Muscle of back (tissue), 11 donors: Measurements from ENCODE around the gene TDRD1. TPM values are rescaled to one million over a fixed set of nuclear protein-coding genes. Genes with fewer than 3 reads are reported as not detected.

ENCODE experiments used
- DNase-seq, 3 donors: peaks; one replicate each; pipeline versions ENCODE4 v3.0.0 to v3.0.0-alpha.2; 2013
- polyA plus RNA-seq, 10 donors: library from polyadenylated mRNA; unstranded; fragments of 120-200 nt; gene quantifications; one replicate each; pipeline ENCODE4 v1.2.1, GENCODE V29; 2013; ENCODE audit not compliant: insufficient read length in 10 of 10

The TDRD1 gene
- polyA plus RNA-seq, 10 donors = 0.11 to 0.36 (median 0.29) TPM

- DNase-seq = no peak
These were observed 60.2 kb downstream of the TDRD1 start, which contains the start of gene VWA2 for GRCh38 chr10:114239117-114239993. VWA2 (plus strand) TSS chr10:114239254; CDS start chr10:114248714, 9,460 bp downstream.

- no peak for DNase-seq
These were observed 60.8 kb downstream of the TDRD1 start for GRCh38 chr10:114239994-114240345.

DNA sequence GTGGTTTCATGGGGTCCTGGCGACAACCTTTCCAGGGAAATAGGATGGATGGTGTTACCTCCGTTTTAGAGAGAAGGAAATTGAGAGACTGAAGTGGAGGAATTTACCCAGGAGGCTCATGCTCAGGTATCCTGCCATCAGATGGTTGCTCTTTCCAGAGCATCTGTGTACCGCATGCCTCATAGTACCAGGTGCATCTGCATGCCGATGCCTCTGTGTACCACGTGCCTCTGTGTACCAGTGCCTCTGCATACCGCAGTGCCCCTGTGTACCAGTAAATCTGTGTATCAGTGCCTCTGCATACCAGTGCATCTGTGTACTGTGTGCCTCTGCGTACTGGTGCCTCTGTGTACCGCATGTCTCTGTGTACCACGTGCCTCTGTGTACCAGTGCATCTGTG is 63.1 kb downstream of the TDRD1 start:
- DNase-seq = no peak

GRCh38 chr10:114243661-114244060 is 64.5 kb downstream of the TDRD1 start:
- no peak for DNase-seq

GRCh38 chr10:114244126-114244525 is 65.0 kb downstream of the TDRD1 start:
- no peak for DNase-seq

DNA sequence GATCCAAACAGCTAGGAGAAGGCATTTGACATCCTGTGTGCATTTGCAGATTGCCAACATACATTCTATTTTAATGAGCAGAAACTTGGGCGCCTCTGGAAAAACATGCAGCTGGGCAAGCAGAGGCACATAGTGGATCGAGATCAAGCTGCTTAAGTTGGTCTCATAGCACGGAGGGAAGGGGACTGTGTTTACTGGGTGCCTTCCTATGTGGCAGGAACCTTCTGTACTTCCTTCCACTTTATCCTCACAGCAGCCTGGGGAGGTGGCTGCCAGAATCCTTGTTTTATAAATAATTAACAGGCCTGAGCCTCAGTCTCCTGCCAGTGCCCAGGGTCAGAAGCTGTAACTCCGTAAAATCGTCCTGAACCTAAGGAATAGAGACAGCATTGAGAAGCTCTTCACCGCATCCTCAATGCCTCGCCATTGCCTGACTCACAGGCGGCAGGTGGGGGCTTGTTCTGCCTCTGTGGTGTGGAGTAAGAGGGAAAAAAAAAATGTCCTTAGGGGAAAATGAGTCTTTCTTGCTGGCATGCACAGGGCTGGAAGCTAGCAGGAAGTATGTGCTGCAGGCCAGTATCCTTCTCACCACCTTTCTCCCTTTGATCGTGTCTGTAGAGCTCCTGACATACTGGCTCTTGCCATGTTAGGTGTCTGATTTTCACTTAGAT is 66.1 kb downstream of the TDRD1 start:
- DNase-seq = no peak

DNA sequence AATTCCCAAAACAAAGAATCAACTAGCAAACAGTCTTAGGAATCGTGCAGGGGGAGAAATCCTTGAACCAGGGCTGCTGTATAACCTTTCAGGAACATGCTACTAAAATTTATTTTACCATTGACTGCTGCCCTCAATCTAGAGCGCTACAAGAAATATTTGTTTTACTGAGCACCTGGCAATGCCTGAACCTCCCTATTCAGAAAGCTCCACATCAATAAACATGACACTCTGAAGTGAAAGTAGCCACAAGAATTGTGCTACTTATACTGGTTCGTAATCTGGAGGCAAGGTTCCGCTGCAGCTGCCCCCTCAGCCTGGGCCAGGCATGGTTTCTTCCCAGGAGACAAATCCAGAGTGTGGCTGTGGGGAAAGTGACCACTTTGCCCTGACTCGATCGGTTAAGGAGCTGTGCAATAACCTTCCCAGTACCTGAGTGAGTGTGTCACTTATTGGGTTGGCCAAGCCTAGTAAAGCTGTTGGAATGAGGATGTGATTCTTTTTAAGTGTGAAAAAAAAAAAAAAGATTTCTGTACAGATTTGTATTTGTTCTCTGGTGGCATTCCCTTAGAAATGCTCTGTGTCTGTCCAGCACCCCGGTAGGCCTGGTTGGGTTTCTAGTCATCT is 67.6 kb downstream of the TDRD1 start:
- no peak for DNase-seq

GRCh38 chr10:114250236-114250635 is 71.1 kb downstream of the TDRD1 start:
- no peak for DNase-seq

DNA sequence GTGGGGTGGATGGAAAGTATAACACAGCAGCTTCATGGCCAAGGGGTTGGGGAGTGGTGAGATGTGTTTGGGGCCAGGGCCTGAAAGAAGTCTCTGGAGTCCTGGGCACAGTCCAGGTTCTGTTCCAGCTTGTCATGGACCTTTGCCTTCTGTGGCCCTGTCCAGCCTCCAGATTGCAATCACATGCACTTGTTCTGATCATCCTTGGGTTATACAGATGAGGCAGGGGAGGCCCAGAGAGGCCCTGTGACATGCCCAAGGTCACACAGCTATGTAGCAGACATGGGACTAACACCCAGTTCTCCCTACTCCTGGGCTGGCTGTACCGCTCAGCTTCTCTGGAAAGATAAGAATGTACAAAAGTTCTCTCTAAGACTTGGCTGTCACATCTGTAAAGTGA is 71.6 kb downstream of the TDRD1 start:
- no peak for DNase-seq

- DNase-seq = no peak
These were observed 72.9 kb downstream of the TDRD1 start for GRCh38 chr10:114252092-114252491.

DNA sequence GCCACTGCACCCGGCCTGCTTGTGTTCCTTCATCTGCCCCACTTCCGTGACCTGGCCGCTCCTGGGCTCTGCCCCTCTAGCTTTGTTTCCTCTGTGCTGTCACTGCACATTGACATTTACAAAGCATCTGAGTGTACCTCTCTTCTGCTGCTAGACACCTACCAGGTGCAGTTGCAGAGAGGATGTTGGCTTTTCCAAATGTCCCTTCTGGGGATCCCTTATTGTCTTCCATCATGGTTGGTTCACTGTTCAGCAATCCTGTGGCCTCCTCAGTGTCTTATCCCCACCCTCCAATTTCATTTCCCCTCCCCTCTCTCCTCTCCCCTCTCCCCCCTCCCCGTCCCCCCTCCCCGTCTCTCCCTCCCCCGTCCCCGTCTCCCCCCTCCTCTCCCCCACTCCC is 73.7 kb downstream of the TDRD1 start:
- DNase-seq = no peak

DNA sequence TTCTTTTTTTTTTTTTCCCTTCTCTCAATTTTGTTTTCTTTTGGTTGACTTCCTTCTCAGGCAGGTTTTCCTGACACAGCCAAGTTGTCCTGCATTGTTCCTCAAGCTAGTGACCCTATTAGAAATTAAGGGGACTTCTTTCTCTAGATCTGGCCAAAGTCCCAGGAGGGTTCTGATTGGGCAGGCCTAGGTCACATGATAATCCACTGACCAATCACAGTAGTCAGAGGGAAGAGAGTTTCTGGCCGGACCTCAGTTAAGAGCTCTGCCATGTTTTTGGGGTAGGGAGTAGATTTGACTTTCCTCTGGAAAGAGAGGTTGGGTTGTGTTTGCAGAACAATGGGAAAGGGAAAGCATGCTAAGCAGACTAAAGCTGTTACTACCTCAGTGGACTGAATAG is 76.1 kb downstream of the TDRD1 start:
- no peak for DNase-seq

- DNase-seq = no peak
These were observed 77.0 kb downstream of the TDRD1 start for GRCh38 chr10:114256008-114256765.

GRCh38 chr10:114256822-114257221 is 77.7 kb downstream of the TDRD1 start:
- no peak for DNase-seq

DNA sequence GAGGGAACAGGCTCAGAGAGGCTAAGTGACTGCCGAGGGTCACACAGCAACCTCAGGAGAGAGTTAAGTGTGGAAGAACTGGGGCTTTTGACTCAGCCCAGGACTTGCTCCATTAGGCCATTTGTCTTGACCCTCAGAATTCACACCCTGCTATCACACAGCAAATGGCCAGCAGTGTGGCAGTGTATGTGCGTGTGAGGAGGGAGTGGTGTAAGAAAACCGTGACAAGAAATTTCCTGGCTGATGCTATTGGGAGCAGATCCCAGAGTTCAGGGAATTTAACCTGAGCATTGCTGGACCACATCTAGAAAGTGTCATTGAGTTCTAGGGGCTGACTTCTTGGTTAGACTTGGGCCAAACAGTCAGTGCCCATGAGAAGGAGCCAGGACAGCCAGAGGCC is 78.3 kb downstream of the TDRD1 start:
- peak; percentile 20 to 43 (median 37) for DNase-seq

GRCh38 chr10:114258274-114258840 is 79.2 kb downstream of the TDRD1 start:
- DNase-seq = no peak

DNA sequence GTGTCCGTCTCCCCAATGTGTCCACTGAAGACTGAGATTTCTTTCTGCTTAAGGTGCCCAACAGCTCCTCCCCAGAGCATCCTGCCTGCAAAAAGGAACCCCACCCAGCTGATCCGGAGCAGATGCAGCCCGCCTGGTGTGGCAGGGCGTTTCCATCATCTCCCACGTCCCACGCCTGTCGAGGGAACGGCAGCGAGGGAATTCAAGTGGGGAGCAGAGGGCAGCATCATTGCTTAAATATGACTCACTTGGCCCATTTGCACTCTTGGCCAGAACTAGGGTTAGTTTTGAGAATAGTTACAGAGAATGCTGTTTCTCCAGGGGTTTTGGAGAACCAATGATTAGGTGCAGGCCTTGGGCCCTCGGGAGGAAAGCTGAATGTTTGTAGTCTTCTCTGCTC is 80.7 kb downstream of the TDRD1 start:
- DNase-seq = no peak

DNA sequence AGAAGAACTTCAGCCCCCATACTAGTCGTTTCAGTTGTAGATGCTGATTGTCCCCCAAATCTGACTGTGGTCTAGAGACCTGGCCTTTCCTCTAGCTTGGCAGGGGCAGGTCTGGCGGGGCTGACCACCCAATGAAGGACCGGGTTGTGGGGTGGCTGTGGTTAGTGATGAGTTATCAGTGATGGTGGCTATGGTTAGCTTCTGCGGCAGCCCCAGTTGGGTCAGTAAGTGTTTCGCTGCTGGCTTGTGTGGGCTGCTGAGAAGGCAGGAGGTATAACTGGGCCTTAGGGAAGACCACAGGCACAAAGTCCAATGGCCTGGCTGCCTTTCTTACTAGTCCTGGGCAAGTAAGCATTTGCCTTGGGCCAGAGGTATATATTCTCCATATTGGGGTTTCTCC is 81.2 kb downstream of the TDRD1 start:
- no peak for DNase-seq

DNA sequence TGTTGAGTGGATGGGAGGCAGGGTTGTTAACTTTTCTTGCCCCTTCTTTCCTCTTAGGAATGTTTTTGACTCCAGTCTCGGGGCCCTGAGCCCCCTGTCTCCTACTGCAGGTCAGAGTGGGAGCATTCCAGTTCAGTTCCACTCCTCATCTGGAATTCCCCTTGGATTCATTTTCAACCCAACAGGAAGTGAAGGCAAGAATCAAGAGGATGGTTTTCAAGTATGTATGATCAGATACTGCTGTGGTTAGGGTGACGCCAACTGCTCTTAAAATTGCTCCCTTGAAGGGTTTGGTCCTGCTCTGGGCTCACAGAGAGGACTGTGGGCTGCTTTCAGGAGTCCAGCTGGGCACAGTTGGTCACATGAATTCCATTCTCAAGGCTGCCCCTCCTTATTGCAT is 81.9 kb downstream of the TDRD1 start:
- DNase-seq = no peak

DNA sequence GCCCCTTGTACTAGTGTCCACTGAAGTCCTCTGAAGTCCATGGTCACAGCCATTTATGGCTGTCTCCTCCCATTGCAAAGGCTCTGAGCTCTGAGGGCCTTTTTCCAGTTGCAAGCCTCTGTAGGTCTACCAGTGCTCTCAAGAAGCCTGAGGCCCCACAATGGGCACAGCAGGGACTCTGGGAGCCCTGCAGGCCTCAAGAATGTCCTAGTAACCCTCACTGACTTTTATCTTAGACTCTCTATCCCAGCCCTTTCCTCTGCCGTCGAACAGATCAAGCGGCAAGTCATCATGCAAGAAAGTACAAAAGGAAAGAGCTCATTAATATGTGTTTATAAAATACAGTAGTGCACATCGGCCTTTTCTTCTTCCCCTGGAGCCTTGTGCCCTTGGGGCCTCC is 83.3 kb downstream of the TDRD1 start:
- no peak for DNase-seq

GRCh38 chr10:114265392-114266053 is 86.4 kb downstream of the TDRD1 start:
- DNase-seq = peak; percentile 18 to 57 (median 53)
